Lung (tissue), 12 donors: ENCODE results near the gene KCNIP4. TPM values are rescaled to one million over a fixed set of nuclear protein-coding genes. Genes with fewer than 3 reads are reported as not detected.

Experiments
- ATAC-seq: fragments of 200-7000 bp; cut with Tn5 transposase; one replicate; pipeline ENCODE4 v1.9.1; 2020; ENCODE audit warnings: moderate number of reproducible peaks; ENCODE audit not compliant: insufficient read depth, low FRiP score
- DNase-seq, 3 donors: peaks; one replicate each; pipeline ENCODE4 v3.0.0-alpha.2; 2013 to 2017
- H3K27ac ChIP-seq, 2 donors: one replicate each; pipeline ENCODE4 v1.5.1; 2013; ENCODE audit warnings: mild to moderate bottlenecking in 2 of 2, moderate library complexity in 2 of 2, control low read depth in 1 of 2, inconsistent platforms in 1 of 2, low read depth in 1 of 2, low read length in 1 of 2
- H3K27me3 ChIP-seq, 3 donors: one replicate each; pipeline ENCODE4 v1.5.1; 2013; ENCODE audit warnings: low read length in 2 of 3; ENCODE audit not compliant: control insufficient read depth in 3 of 3, insufficient read depth in 3 of 3
- H3K36me3 ChIP-seq, 4 donors: one replicate each; pipeline ENCODE4 v1.5.1; 2013; ENCODE audit warnings: low read length in 4 of 4, mild to moderate bottlenecking in 1 of 4, moderate library complexity in 1 of 4; ENCODE audit not compliant: control insufficient read depth in 4 of 4, insufficient read depth in 4 of 4
- H3K4me1 ChIP-seq, 5 donors: one replicate each; pipeline ENCODE4 v1.5.1; 2013; ENCODE audit warnings: low read length in 5 of 5, mild to moderate bottlenecking in 2 of 5, moderate library complexity in 1 of 5; ENCODE audit not compliant: control insufficient read depth in 5 of 5, insufficient read depth in 5 of 5
- H3K4me3 ChIP-seq: one replicate; pipeline ENCODE4 v1.5.1; 2013; ENCODE audit warnings: mild to moderate bottlenecking, control low read depth, moderate library complexity
- H3K9ac ChIP-seq, 2 donors: one replicate each; pipeline ENCODE4 v1.5.1; 2013; ENCODE audit warnings: low read length in 2 of 2, control low read depth in 1 of 2; ENCODE audit not compliant: insufficient read depth in 1 of 2
- H3K9me3 ChIP-seq, 4 donors: one replicate each; pipeline ENCODE4 v1.5.1; 2013; ENCODE audit warnings: low read length in 3 of 4, mild to moderate bottlenecking in 1 of 4, moderate library complexity in 1 of 4; ENCODE audit not compliant: control insufficient read depth in 4 of 4, insufficient read depth in 3 of 4
- WGBS, 2 donors: extraction: QIAGEN DNeasy Blood & Tissue Kit; methylation state at CpG; one replicate each; pipeline ENCODE4 v1.1.7; 2013; 5-methylcytosine and 5-hydroxymethylcytosine counted together
- polyA plus RNA-seq, 2 donors: library from polyadenylated mRNA; stranded (reverse); fragments of 200-250 nt; gene quantifications; one replicate each; pipeline ENCODE4 v1.2.1, GENCODE V29; 2013
- total RNA-seq, 2 donors: library from RNA; depleted of rRNA in 1 of 2; stranded (reverse); fragments of >200 nt in 1 of 2; gene quantifications; one replicate each; pipeline ENCODE4 v1.2.1, GENCODE V29; 2014 to 2021
- TF ChIP-seq, protein P1 (sequence below): IDR thresholded peaks from 2 replicates; pipeline ENCODE4 v1.5.1; 2012; ENCODE audit warnings: mild to moderate bottlenecking; ENCODE audit errors: control extremely low read depth, extremely low read depth
- donor health status: control.
- donor health status: control.
- donor health status: Bipolar disorder and iron deficiency.
- donor health status: healthy.
- donor health status: DM: yes; HTN: yes; CAD: no.

KCNIP4 gene
- total and polyA plus RNA-seq, 4 donors, result 0.11 TPM; not detected in 3

DNA sequence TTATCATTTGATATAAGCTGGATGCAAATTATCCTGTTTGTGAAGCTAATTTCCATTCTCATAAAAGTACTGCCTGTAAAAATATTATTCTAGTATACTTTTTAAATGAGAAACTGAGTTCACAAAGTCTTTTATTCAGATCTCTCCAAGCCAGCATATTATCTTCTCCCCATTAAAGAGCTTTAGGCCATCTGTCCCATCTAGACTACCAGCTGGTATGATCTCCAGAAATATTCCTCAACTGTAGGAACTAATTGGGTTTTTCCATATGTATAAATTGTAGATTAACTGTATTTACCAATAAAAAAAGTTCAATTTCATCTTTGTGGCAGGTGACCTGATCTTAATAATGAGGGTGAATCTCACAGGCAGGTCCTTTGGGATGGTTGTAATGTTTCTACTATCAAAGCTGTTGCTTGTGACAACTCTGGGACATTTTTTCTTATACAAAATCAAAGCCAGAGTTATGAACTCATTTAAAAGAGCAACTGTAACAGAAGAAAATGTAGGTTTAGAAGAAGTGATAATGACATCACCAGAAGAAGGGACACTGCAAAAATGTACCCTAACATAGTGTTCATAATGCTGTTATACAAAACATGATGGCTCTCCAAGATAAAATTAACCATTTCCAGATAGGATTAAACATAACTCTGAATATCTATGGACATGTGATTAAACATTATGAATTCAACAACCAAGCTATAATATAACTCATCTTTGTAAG is 132.8 kb downstream of the KCNIP4 start:
- H3K4me1 ChIP-seq, result peaks cover 0 to 6% (median 0%) of the 10 kb centered on the region in 5 donors
- peaks cover 0 to 9% (median 2%) of the 10 kb centered on the region in 4 donors for H3K9me3 ChIP-seq
- no peak overlapping the region for H3K27ac ChIP-seq
- H3K27me3 ChIP-seq, result no peaks in the 10 kb centered on the region
- DNase-seq, result no peak
- no peak for ATAC-seq
- no peak overlapping the region for H3K4me3 ChIP-seq
- TF ChIP-seq, protein P1, sequence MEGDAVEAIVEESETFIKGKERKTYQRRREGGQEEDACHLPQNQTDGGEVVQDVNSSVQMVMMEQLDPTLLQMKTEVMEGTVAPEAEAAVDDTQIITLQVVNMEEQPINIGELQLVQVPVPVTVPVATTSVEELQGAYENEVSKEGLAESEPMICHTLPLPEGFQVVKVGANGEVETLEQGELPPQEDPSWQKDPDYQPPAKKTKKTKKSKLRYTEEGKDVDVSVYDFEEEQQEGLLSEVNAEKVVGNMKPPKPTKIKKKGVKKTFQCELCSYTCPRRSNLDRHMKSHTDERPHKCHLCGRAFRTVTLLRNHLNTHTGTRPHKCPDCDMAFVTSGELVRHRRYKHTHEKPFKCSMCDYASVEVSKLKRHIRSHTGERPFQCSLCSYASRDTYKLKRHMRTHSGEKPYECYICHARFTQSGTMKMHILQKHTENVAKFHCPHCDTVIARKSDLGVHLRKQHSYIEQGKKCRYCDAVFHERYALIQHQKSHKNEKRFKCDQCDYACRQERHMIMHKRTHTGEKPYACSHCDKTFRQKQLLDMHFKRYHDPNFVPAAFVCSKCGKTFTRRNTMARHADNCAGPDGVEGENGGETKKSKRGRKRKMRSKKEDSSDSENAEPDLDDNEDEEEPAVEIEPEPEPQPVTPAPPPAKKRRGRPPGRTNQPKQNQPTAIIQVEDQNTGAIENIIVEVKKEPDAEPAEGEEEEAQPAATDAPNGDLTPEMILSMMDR, result no peak
- H3K36me3 ChIP-seq, result no peaks in the 10 kb centered on the region
- no peak overlapping the region for H3K9ac ChIP-seq

DNA sequence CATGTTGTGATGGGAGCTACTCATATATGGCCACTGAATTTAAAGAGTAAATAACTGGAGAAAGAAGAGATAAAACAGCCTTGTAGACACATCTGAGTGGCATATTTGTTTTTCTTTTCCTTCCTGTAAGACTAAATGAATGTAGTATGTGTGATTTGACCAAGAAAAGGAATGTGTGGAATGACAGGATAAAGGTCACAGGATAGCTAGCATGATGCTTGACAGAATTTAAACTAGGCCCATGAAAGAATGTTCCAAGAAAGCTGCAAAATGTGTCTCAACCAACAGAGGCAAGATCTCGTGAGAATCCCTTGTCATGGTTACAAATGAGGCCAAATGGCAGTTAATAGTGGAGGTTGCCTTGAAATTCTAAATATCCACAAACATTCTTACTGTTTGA is 137.0 kb downstream of the KCNIP4 start:
- Histone ChIP-seq H3K27ac (no peak overlapping the region), H3K9ac (no peak overlapping the region), H3K4me1 (no peaks in the 10 kb centered on the region), H3K4me3 (no peak overlapping the region), H3K36me3 (no peaks in the 10 kb centered on the region), H3K27me3 (no peaks in the 10 kb centered on the region), H3K9me3 (no peaks in the 10 kb centered on the region)
- ATAC-seq (no peak), DNase-seq (no peak)
- TF ChIP-seq, protein P1, result no peak
- WGBS, 2 donors, result 42 to 66% methylated on average over 1 of the region's 1 CpG

- Histone ChIP-seq H3K4me3 (no peak overlapping the region), H3K27ac (no peak overlapping the region), H3K9me3 (no peaks in the 10 kb centered on the region), H3K36me3 (no peaks in the 10 kb centered on the region), H3K9ac (no peak overlapping the region), H3K27me3 (no peaks in the 10 kb centered on the region), H3K4me1 (no peaks in the 10 kb centered on the region)
- WGBS, 2 donors, result 78 to 81% methylated on average over 3 of the region's 3 CpGs
- ATAC-seq (no peak), DNase-seq (no peak)
- TF ChIP-seq, protein P1, result no peak
These were observed 141.6 kb downstream of the KCNIP4 start for GRCh38 chr4:21806991-21807390.

GRCh38 chr4:21802406-21802805 is 146.2 kb downstream of the KCNIP4 start:
- Histone ChIP-seq H3K27me3 (no peaks in the 10 kb centered on the region), H3K9ac (no peak overlapping the region), H3K4me1 (no peaks in the 10 kb centered on the region), H3K27ac (no peak overlapping the region), H3K36me3 (no peaks in the 10 kb centered on the region), H3K4me3 (no peak overlapping the region), H3K9me3 (no peaks in the 10 kb centered on the region)
- no peak for DNase-seq
- WGBS, 2 donors, result 51 to 55% methylated on average over 1 of the region's 1 CpG
- TF ChIP-seq, protein P1, result no peak
- ATAC-seq, result no peak
